B cell (primary cell): ENCODE results near the gene AGPAT3.

Experiments used
- EZH2 ChIP-seq: IDR thresholded peaks from 2 replicates; pipeline ENCODE4 v1.6.1; 2012; ENCODE audit warnings: borderline replicate concordance, low read depth, mild to moderate bottlenecking, moderate library complexity, low read length; ENCODE audit not compliant: insufficient read depth, poor library complexity, severe bottlenecking
- TF ChIP-seq, protein P1 (sequence below): fragments of 200-600 bp; IDR thresholded peaks from one replicate; pipeline ENCODE4 v1.8.0; 2022; ENCODE audit warnings: antibody characterized with exemption, mild to moderate bottlenecking

GRCh38 chr21:44005071-44005470, 140.0 kb downstream of the AGPAT3 start:
- TF ChIP-seq, protein P1, sequence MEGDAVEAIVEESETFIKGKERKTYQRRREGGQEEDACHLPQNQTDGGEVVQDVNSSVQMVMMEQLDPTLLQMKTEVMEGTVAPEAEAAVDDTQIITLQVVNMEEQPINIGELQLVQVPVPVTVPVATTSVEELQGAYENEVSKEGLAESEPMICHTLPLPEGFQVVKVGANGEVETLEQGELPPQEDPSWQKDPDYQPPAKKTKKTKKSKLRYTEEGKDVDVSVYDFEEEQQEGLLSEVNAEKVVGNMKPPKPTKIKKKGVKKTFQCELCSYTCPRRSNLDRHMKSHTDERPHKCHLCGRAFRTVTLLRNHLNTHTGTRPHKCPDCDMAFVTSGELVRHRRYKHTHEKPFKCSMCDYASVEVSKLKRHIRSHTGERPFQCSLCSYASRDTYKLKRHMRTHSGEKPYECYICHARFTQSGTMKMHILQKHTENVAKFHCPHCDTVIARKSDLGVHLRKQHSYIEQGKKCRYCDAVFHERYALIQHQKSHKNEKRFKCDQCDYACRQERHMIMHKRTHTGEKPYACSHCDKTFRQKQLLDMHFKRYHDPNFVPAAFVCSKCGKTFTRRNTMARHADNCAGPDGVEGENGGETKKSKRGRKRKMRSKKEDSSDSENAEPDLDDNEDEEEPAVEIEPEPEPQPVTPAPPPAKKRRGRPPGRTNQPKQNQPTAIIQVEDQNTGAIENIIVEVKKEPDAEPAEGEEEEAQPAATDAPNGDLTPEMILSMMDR, result no peak
- TF ChIP-seq EZH2, result no peak
